ENCODE data around the gene NAV2.
"Not testable (repeated sequence)": the region's sequence is repeated elsewhere in the genome, so short reads cannot be mapped to it uniquely, and the experiment has no call there.

NAV2 gene

GRCh38 chr11:19934828-19935259 is 222.2 kb downstream of the NAV2 start:
- DNase-seq, result no peak

DNA sequence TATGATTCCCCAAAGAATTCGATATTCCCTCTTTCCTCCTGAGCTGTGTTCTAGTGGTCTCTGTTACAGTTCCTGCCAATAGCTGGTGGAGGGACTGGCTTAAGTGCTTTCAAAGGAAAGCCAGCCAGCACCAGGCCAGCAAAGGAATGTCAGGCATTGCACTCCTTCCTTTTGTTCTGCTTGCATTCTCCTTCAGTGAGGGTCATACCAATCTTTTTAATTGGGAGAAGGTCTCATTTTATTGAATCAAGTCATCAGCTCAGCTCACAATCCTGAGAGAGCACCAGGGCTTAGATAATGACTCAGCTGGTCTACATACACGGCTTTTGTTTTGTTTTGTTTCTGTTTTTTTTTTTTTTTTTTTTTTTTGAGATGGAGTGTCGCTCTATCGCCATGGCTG is 222.9 kb downstream of the NAV2 start:
- DNase-seq, result no peak

DNA sequence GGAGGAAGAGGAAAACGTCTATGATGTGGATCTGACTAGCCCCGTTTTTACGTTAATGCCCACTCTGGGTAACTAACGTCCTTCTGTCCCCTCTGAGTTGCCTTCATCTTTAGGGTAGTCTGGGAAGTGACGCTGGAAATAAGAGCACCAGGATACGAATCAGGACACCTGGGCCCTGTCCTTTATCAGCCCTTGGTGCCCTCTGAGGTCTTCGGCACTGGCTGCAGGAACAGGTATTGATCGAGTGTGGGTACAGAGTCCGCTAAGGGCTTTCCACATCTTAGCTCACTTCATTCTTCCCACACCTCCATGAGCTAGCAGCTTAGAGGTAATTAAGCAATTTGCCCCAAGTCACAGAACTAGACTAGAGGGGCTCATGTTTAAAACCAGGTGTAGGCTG is 223.8 kb downstream of the NAV2 start:
- no peak for DNase-seq

DNA sequence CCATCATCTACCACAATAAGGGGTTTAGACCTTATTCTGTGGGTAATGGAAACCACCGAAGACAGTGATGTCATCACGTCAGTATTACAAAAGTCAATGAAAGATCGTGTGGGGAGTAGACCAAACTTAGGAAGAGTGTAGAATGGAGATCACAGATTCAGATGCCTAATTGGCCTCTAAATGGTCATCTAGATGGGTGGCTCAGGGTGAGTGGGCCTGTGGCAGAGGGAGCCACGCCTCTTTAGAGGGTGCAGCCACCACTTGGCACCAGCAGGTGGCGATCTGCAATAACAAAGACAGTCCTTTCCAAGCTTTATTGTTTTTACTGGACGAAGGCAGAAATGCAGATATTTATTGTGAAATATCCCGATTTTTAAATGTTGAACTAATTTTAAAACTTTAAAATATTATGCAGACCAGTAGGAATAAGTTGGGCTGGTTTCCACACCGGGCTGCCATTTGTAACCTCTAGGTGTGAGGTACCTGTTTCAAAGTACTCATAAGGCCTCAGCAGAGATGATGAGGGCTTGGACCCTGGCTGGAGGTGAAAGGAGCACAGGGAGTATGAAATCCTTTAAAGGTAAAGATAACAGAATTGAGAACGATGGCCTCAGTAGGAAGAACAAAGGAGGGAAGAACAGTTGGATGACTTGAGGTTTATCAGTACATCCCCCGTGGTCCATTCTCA is 225.7 kb downstream of the NAV2 start:
- DNase-seq, result peak; percentile 10 to 13

GRCh38 chr11:19938866-19939265 is 226.2 kb downstream of the NAV2 start:
- DNase-seq, result no peak

DNA sequence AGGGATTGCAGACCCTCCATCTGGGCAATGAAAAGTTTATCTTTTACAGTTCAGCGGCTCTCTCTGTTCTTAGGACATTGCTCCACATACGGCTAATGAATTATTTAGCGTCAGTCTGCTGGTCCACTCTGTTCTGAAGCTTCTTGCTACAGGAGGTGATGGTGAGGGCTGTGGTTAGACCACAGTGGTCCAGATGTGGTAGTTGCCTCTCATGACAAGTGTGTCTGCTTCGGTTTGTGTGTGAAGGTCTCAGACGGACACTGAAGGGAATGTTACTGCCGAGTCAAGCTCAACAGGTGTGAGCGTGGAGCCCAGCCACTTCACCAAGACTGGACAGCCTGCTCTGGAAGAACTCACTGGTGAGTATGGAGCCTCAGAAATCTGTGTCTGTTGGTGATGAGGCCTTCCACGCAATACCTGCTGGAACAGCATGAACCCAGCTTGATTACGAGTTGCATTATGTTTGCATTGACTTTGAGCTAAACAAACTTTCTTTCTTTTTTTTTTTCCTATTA is 226.8 kb downstream of the NAV2 start:
- DNase-seq, result no peak

GRCh38 chr11:19940831-19941230 is 228.2 kb downstream of the NAV2 start:
- DNase-seq, result no peak

GRCh38 chr11:19946681-19947080 is 234.0 kb downstream of the NAV2 start:
- no peak for DNase-seq

GRCh38 chr11:19947537-19948114 is 235.0 kb downstream of the NAV2 start:
- no peak for DNase-seq

GRCh38 chr11:19949606-19950005 is 237.0 kb downstream of the NAV2 start:
- DNase-seq, result no peak

- DNase-seq, result peak in 1 of 2 donors; percentile 47
Observed at GRCh38 chr11:19951558-19952115, 239.0 kb downstream of the NAV2 start.

- no peak for DNase-seq
Observed at GRCh38 chr11:19952116-19952605, 239.5 kb downstream of the NAV2 start.

- no peak for DNase-seq
Observed at GRCh38 chr11:19952911-19953310, 240.3 kb downstream of the NAV2 start.

DNA sequence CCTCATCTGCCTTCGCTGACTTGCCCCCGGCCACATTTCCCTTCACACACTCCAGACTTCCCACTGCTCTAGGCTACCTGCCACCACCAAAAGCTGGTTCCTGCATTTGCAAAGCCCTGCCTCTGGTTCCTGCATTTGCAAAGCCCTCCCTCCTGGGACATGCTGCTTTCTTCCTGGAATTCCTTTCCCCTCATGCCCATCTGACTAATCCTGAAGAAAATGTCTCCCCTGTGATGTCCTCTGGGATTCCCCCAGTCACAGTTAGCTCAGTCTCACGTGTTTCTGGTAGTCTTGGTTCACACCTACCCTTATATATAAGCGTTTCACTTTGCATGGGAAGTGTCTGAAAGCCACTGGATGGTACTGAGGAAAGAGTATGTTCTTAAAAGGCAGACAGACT is 240.7 kb downstream of the NAV2 start:
- no peak for DNase-seq

- DNase-seq, result no peak
Observed at GRCh38 chr11:19953909-19954308, 241.3 kb downstream of the NAV2 start.

DNA sequence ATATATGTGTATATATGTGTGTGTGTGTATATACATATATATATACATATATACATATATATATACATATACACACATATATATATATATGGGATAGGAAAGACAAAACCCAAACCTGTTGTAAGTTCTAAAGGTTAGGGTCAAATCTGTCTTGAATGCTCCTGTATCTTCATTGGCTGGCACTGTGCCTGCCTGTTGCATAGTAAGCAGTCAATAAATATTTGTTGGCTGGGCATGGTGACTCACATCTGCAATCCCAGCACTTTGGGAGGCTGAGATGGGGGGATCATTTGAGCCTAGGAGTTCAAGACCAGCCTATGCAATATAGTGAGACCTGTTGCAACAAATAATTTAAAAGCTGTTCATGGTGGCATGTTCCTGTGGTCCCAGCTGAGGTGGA is 242.3 kb downstream of the NAV2 start:
- DNase-seq, result no peak

DNA sequence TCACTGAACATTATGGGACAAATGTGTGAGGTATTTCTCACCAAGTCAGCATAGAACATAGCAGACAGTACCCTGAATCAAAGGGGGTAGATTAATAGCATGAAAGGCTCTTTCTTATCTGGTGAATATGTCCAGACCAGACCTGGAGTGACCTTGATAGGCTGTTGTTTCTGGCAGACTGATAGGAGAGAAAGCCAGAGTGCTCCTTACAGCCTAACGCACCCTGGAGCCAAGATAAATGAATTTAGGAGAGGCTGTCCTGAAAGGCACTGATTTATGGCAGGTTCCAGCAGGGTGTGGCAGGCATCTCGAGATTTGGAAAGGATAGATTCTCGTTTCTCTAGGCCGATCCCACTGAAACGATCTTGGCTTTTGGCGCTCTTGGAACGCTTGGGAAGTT is 243.0 kb downstream of the NAV2 start:
- DNase-seq, result no peak

DNA sequence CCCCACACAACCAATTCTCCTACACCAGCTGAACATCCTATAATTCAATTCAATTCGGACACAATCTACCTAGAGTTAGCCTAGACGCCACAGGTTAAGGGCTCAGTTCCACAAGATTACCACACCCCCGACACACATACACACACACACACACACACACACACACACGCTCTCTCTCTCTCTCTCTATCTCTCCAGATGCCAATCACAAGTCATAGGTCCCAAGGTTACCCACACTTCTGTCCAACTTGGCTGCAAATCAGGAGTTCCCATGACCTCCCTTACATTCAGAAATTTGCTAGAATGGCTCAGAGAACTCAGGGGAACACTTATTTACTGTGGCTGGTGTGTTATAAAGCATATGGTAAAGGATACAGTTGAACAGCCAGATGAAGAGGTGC is 243.6 kb downstream of the NAV2 start:
- DNase-seq, result no peak

- DNase-seq, result no peak
Observed at GRCh38 chr11:19957294-19957943, 244.8 kb downstream of the NAV2 start.

DNA sequence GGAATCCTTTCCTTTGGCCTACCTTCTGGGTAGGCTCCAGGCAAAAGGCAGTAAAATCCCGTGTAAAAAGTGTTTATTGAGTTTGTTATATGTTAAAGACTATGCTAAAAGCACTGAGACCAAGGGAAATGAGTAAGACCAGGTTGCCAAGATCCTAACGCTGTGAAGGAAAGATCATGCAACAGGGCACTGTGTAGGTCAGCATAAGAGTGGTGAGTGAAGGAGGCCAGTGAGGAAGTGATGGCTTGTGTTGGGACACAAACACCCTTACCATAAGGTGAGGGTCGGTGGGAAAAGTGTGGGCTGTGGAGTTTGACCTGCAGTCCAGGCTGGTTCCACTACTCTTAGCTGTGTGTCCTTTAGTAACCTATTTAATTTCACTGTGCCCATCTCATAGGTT is 245.6 kb downstream of the NAV2 start:
- DNase-seq, result no peak

DNA sequence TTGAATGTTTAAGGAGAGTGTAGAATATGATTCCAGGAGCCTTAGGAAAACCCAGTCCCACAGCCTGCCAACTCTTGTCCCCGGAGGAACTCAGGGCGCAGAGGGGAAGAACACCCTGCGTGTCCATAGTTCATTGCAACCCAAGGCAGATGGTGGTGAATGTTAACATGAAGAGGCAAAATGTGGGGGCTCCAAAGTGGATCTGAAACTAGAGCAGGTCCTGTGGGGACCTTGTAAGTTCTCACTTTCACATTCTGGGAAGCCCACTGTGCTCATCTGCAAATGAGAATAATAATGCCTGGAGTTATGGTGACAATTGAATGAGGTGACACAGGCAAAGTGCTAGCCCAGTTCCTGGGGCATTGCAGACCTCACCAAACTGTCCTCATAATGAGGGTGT is 246.6 kb downstream of the NAV2 start:
- no peak for DNase-seq

- no peak for DNase-seq
Observed at GRCh38 chr11:19959648-19960059, 247.0 kb downstream of the NAV2 start.

DNA sequence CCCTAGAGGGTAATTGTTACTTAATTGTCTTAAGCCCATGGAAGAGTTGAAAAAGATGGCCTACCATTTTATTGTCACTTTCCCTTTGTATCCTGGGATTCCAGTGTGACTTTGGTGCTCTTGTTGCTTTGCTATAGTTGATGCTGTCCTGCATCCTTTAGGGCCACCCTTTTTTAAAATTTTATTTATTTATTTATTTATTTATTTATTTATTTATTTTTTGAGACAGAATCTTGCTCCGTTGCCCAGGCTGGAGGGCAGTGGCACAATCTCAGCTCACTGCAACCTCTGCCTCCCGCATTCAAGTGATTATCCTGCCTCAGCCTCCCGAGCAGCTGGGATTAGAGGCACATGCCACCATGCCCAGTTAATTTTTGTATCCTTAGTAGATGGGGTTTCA is 247.8 kb downstream of the NAV2 start:
- not testable (repeated sequence) for DNase-seq

GRCh38 chr11:19961225-19961624 is 248.6 kb downstream of the NAV2 start:
- DNase-seq, result no peak

Data from CD4-positive, alpha-beta T cell treated with Interleukin-4 for 1 hour (primary cell).